Activated CD4-positive, CD25-positive, alpha-beta regulatory T cell treated with anti-CD3 and anti-CD28 coated beads, Interleukin-2, amount 50 U/mL, for 16 hours (primary cell): ENCODE results near the gene ALDH9A1.

Experiments used
- DNase-seq: peaks from one replicate; pipeline ENCODE4 v3.0.0-alpha.2; 2020; ENCODE audit warnings: low read depth, low spot score

Gene ALDH9A1

DNA sequence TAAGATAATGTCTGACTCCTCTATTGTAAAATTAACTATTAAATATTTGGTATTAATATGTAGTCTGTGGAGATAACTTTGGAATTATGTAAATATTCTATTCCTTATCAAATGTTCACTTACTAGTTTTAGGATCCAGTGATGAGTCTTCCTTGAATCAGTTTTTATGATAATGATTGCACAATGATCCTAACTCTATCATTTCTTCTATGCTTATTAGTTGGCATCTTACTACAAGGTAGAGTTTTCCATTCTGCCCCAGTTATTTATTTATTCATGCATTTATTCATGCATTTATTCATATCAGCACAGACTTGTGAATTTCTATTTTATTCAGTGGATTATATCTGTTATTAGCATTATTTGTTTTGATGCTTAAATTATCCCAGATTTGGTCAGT lies 74.7 kb downstream of the ALDH9A1 start:
- no peak for DNase-seq

- DNase-seq = no peak
Observed at GRCh38 chr1:165619647-165620151, 78.7 kb downstream of the ALDH9A1 start.

GRCh38 chr1:165616987-165617546 lies 81.3 kb downstream of the ALDH9A1 start:
- no peak for DNase-seq

DNA sequence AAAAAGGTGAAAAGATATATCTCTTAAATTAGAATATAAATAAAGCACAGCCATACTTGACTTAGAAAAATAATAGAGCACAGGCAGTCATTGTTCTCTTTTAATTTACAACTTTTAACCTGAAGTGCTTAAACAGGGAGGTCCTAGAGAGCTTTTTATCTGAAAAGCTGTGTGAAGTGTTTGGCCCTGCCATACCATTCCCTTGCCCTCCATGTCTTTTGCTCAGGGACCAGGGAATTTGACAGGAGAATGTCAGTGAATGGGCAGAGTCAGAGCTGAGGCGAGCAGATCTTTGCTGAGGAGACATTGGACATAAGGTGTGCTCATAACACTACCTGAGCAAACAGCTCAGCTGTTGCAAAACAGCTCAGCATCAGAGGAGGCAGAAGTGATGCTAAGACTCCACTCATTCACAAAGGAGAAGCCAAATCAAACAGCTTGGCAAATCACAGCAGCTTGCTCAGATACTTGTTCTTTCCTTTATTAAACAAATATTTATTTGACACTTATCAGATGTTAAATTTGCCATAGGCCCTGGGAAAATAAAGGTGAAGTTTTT lies 82.2 kb downstream of the ALDH9A1 start:
- DNase-seq = no peak
